Keratinocyte (primary cell): Measurements from ENCODE around the gene PLP1. TPM values are rescaled to one million over a fixed set of nuclear protein-coding genes. Genes with fewer than 3 reads are reported as not detected.
"Not testable (repeated sequence)": the region's sequence is repeated elsewhere in the genome, so short reads cannot be mapped to it uniquely, and the experiment has no call there.

Experiments used
- DNase-seq: peaks from one replicate; pipeline ENCODE4 v3.0.0-alpha.2; 2011; ENCODE audit warnings: low read depth, missing footprints, low spot score
- FAIRE-seq: peaks from 2 replicates; lab custom pipeline; 2011; peaks lifted over from hg19 to GRCh38; lab: Jason Lieb, UNC
- H2AFZ ChIP-seq: 2 replicates; pipeline ENCODE4 v1.6.0; 2012; ENCODE audit warnings: low read length, control low read depth, inconsistent platforms; ENCODE audit not compliant: control insufficient read depth
- H3K27ac ChIP-seq: 2 replicates; pipeline ENCODE4 v1.5.1; 2011; ENCODE audit warnings: low read length; ENCODE audit not compliant: control insufficient read depth, insufficient read depth
- H3K27me3 ChIP-seq: 3 replicates; pipeline ENCODE4 v1.6.0; 2011; ENCODE audit warnings: low read length; ENCODE audit not compliant: control insufficient read depth, insufficient read depth; ENCODE audit errors: extremely low read depth
- H3K36me3 ChIP-seq, 2 experiments: 2 replicates in 1 of 2; 3 replicates in 1 of 2; pipeline ENCODE4 v1.5.1; 2011; ENCODE audit warnings: low read length in 2 of 2, mild to moderate bottlenecking in 1 of 2; ENCODE audit not compliant: control insufficient read depth in 2 of 2, insufficient read depth in 2 of 2; ENCODE audit errors: extremely low read depth in 1 of 2
- H3K4me1 ChIP-seq: 3 replicates; pipeline ENCODE4 v1.5.1; 2011; ENCODE audit warnings: low read length; ENCODE audit not compliant: control insufficient read depth, insufficient read depth; ENCODE audit errors: extremely low read depth
- H3K4me2 ChIP-seq: 3 replicates; pipeline ENCODE4 v1.6.0; 2011; ENCODE audit warnings: low read depth, low read length; ENCODE audit not compliant: control insufficient read depth, insufficient read depth; ENCODE audit errors: extremely low read depth
- H3K4me3 ChIP-seq, 3 experiments: fragments of 200-600 bp in 1 of 3; sonication (generic) in 1 of 3; 2 replicates in 2 of 3; 3 replicates in 1 of 3; pipeline ENCODE4 v1.5.1; 2011 to 2016; ENCODE audit warnings: low read length in 3 of 3, mild to moderate bottlenecking in 3 of 3, control low read depth in 2 of 3, inconsistent platforms in 1 of 3, low read depth in 1 of 3, mixed read lengths in 1 of 3, mixed run types in 1 of 3, moderate library complexity in 1 of 3; ENCODE audit not compliant: control insufficient read depth in 2 of 3, insufficient read depth in 2 of 3; ENCODE audit errors: extremely low read depth in 1 of 3
- H3K79me2 ChIP-seq: 2 replicates; pipeline ENCODE4 v1.6.0; 2012; ENCODE audit warnings: low read length; ENCODE audit not compliant: control insufficient read depth, insufficient read depth
- H3K9ac ChIP-seq: 3 replicates; pipeline ENCODE4 v1.6.0; 2011; ENCODE audit warnings: low read length; ENCODE audit not compliant: control insufficient read depth, insufficient read depth; ENCODE audit errors: extremely low read depth
- H3K9me1 ChIP-seq: 3 replicates; pipeline ENCODE4 v1.6.0; 2011; ENCODE audit warnings: low read length; ENCODE audit not compliant: control insufficient read depth, insufficient read depth; ENCODE audit errors: extremely low read depth
- H3K9me3 ChIP-seq: 2 replicates; pipeline ENCODE4 v1.5.1; 2012; ENCODE audit warnings: low read depth, low read length; ENCODE audit not compliant: control insufficient read depth
- H4K20me1 ChIP-seq: 3 replicates; pipeline ENCODE4 v1.6.0; 2011; ENCODE audit warnings: low read length; ENCODE audit not compliant: control insufficient read depth, insufficient read depth; ENCODE audit errors: extremely low read depth
- CTCF ChIP-seq, 3 experiments: IDR thresholded peaks in 1 of 3; conservative IDR thresholded peaks in 1 of 3; optimal IDR thresholded peaks in 1 of 3; 2 replicates in 2 of 3; 3 replicates in 1 of 3; pipeline versions ENCODE3 to v1.5.1; 2011; ENCODE audit warnings: low read length in 3 of 3, mild to moderate bottlenecking in 3 of 3, moderate library complexity in 2 of 3, control low read depth in 1 of 3, inconsistent platforms in 1 of 3; ENCODE audit not compliant: insufficient read depth in 2 of 3; ENCODE audit errors: extremely low read depth in 1 of 3
- EZH2 ChIP-seq: IDR thresholded peaks from one replicate; pipeline ENCODE4 v1.6.1; 2012; ENCODE audit warnings: inconsistent platforms, mild to moderate bottlenecking, low read length, moderate library complexity
- dilution Hi-C: fragments of 300-500 bp; cut with MboI; formaldehyde crosslinking; loops from one replicate; pipeline ENCODE4 v1.7.0; 2020; ENCODE audit warnings: low sequenced_read_pairs; ENCODE audit not compliant: extremely low pct_ligation_motif_present
- polyA plus RNA-seq, 5 experiments: library from polyadenylated mRNA; depleted of rRNA in 3 of 5; stranded (reverse) in 3 of 5; stranded (forward) in 1 of 5; unstranded in 1 of 5; fragments of >200 nt; gene quantifications; 1 replicate in 1 of 5; 2 replicates in 3 of 5; 3 replicates in 1 of 5; pipeline versions ENCODE4 v1.2.1 to v1.2.3, GENCODE V29; 2011 to 2012; ENCODE audit warnings: missing spikeins in 2 of 5, low read depth in 1 of 5, low replicate concordance in 1 of 5

Gene PLP1
- polyA plus RNA-seq, 1 donor (not counting 4 experiments of a cell fraction or from before 2014, with no cell fraction given), result not detected

- no peak for TF ChIP-seq EZH2
- TF ChIP-seq CTCF (optimal IDR thresholded peaks at IDR 0.05 in 1 of 3, IDR thresholded peaks at IDR 0.05 in 1 of 3, conservative IDR thresholded peaks at IDR 0.05 in 1 of 3; ENCODE audit: extremely low read depth in 1 of 3, insufficient read depth in 2 of 3, low read length in 3 of 3), result no peak
- H3K4me2 ChIP-seq, result no peak overlapping the region
- peaks cover 3% of the 10 kb centered on the region for H3K4me1 ChIP-seq
- FAIRE-seq (no peak), DNase-seq (no peak)
- dilution Hi-C loops, result no loop called here
- no peaks in the 10 kb centered on the region for H3K36me3 ChIP-seq
- H2AFZ ChIP-seq, result no peak overlapping the region
- H4K20me1 ChIP-seq, result no peaks in the 10 kb centered on the region
- no peak overlapping the region for H3K27ac ChIP-seq
- no peak overlapping the region for H3K4me3 ChIP-seq
- H3K9me1 ChIP-seq, result no peaks in the 10 kb centered on the region
- no peaks in the 10 kb centered on the region for H3K79me2 ChIP-seq
- H3K9ac ChIP-seq, result no peak overlapping the region
- H3K9me3 ChIP-seq, result no peaks in the 10 kb centered on the region
- no peaks in the 10 kb centered on the region for H3K27me3 ChIP-seq
Measured at GRCh38 chrX:103806862-103807474, 30.3 kb downstream of the PLP1 start.

GRCh38 chrX:103811858-103812257 is 35.2 kb downstream of the PLP1 start:
- Histone ChIP-seq H3K9me3 (no peaks in the 10 kb centered on the region), H3K4me2 (no peak overlapping the region), H3K27ac (no peak overlapping the region), H3K9me1 (no peaks in the 10 kb centered on the region), H4K20me1 (no peaks in the 10 kb centered on the region), H3K4me1 (peaks cover 3% of the 10 kb centered on the region), H3K36me3 (no peaks in the 10 kb centered on the region), H2AFZ (no peak overlapping the region), H3K79me2 (no peaks in the 10 kb centered on the region), H3K4me3 (no peak overlapping the region), H3K27me3 (no peaks in the 10 kb centered on the region), H3K9ac (no peak overlapping the region)
- FAIRE-seq (no peak), DNase-seq (no peak)
- dilution Hi-C loops, result no loop called here
- TF ChIP-seq CTCF (optimal IDR thresholded peaks at IDR 0.05 in 1 of 3, IDR thresholded peaks at IDR 0.05 in 1 of 3, conservative IDR thresholded peaks at IDR 0.05 in 1 of 3; ENCODE audit: extremely low read depth in 1 of 3, insufficient read depth in 2 of 3, low read length in 3 of 3) (no peak), EZH2 (no peak)

GRCh38 chrX:103817101-103817500 is 40.5 kb downstream of the PLP1 start:
- H3K79me2 ChIP-seq, H3K36me3 ChIP-seq, DNase-seq, H3K9me3 ChIP-seq, H2AFZ ChIP-seq, H4K20me1 ChIP-seq, H3K4me3 ChIP-seq, H3K9ac ChIP-seq, H3K4me2 ChIP-seq, H3K4me1 ChIP-seq, H3K9me1 ChIP-seq, FAIRE-seq, H3K27me3 ChIP-seq, H3K27ac ChIP-seq, dilution Hi-C loops: not testable (repeated sequence)
